ENCODE data around the gene MUSTN1. TPM values are rescaled to one million over a fixed set of nuclear protein-coding genes. Genes with fewer than 3 reads are reported as not detected.

The MUSTN1 gene
- total and polyA plus RNA-seq, 2 of the 13 experiments (the other 11 are each of a cell fraction or from before 2014, with no cell fraction given) = 0.84 to 1.4 TPM

DNA sequence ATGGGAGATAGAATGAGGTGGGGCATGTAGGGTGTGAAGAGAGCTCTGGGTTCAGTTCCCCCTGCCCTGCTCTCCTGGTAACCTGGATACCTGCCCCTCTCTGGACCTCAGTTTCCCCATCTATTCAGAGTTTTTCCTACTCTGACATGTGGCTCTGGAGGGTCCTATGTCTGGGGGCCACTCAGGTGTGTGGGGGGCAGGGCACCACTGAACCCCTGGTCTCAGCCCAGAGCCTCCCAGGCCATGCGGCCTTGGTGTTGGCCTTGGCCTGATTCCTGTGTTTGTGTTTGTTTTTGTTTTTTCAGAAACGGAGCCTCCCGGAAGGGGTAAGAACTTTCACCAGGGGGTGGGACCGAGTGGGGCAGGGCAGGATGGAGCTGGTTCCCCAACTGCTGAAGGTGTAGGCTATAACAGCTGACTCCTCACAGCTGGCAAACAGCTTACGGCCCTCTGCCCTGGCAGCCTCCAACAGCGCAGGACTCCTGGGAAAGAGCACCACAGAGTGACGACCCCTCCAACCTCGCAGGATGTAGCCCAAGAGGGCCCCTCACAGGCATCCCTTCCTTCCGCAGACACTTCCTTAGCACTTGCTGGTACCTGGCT lies 39.4 kb downstream of the MUSTN1 start (continued):
- TF ChIP-seq ZNF724P (CRISPR knock-in tag; IDR thresholded peaks at IDR 0.05; ENCODE audit: borderline replicate concordance) (peak; percentile 61; the same call in 1 of the 2 replicates), TBX2 (CRISPR knock-in tag; IDR thresholded peaks at IDR 0.05; ENCODE audit: borderline replicate concordance) (peak; percentile 74; the same call in 1 of the 2 replicates), ZNF33B (CRISPR knock-in tag; IDR thresholded peaks at IDR 0.05) (no peak), TCF7 (IDR thresholded peaks at IDR 0.05; ENCODE audit: low read depth) (no peak; the same call in 1 of the 2 replicates), EZH2 (conservative IDR thresholded peaks at IDR 0.05; ENCODE audit: low read depth, low read length) (no peak), NAIF1 (CRISPR knock-in tag; IDR thresholded peaks at IDR 0.05; ENCODE audit: borderline replicate concordance) (no peak), CREM (IDR thresholded peaks at IDR 0.05) (peak; percentile 72; the same call in 1 of the 2 replicates), CREM (CRISPR knock-in tag; IDR thresholded peaks at IDR 0.05) (no peak), NCOA2 (CRISPR knock-in tag; IDR thresholded peaks at IDR 0.05) (peak; percentile 91), MEF2D (CRISPR knock-in tag; IDR thresholded peaks at IDR 0.05) (peak; percentile 58; the same call in 1 of the 2 replicates), MXI1 (IDR thresholded peaks at IDR 0.05; ENCODE audit: borderline replicate concordance, low read depth, low read length) (peak; percentile 44; the same call in 1 of the 3 replicates), CAMTA2 (CRISPR knock-in tag; IDR thresholded peaks at IDR 0.05; ENCODE audit: borderline replicate concordance) (no peak), DNMT3B (CRISPR knock-in tag; conservative IDR thresholded peaks at IDR 0.05) (no peak), ZNF850 (CRISPR knock-in tag; conservative IDR thresholded peaks at IDR 0.05) (no peak), KLF9 (CRISPR knock-in tag; IDR thresholded peaks at IDR 0.05; ENCODE audit: low read depth) (peak; percentile 55; the same call in 1 of the 2 replicates), MZF1 (CRISPR knock-in tag; IDR thresholded peaks at IDR 0.05; ENCODE audit: borderline replicate concordance) (no peak), KDM3A (CRISPR knock-in tag; IDR thresholded peaks at IDR 0.05; ENCODE audit: low read depth) (0 out of 2 replicates have a peak, but pooled peaks have one; percentile 69)
- TF ChIP-seq, protein P1, sequence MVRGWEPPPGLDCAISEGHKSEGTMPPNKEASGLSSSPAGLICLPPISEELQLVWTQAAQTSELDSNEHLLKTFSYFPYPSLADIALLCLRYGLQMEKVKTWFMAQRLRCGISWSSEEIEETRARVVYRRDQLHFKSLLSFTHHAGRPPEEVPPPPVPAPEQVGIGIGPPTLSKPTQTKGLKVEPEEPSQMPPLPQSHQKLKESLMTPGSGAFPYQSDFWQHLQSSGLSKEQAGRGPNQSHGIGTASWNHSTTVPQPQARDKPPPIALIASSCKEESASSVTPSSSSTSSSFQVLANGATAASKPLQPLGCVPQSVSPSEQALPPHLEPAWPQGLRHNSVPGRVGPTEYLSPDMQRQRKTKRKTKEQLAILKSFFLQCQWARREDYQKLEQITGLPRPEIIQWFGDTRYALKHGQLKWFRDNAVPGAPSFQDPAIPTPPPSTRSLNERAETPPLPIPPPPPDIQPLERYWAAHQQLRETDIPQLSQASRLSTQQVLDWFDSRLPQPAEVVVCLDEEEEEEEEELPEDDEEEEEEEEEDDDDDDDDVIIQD (CRISPR knock-in tag; IDR thresholded peaks at IDR 0.05; ENCODE audit: low read depth) = peak; percentile 69
- TF ChIP-seq, protein P2, sequence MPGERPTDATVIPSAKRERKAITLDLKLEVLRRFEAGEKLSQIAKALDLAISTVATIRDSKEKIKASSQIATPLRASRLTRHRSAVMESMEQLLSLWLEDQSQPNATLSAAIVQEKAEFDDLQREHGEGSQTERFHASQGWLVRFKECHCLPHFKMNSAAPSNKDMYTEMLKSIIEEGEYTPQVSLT (CRISPR knock-in tag; IDR thresholded peaks at IDR 0.05; ENCODE audit: borderline replicate concordance, low read depth) = no peak
- TF ChIP-seq, protein P3, sequence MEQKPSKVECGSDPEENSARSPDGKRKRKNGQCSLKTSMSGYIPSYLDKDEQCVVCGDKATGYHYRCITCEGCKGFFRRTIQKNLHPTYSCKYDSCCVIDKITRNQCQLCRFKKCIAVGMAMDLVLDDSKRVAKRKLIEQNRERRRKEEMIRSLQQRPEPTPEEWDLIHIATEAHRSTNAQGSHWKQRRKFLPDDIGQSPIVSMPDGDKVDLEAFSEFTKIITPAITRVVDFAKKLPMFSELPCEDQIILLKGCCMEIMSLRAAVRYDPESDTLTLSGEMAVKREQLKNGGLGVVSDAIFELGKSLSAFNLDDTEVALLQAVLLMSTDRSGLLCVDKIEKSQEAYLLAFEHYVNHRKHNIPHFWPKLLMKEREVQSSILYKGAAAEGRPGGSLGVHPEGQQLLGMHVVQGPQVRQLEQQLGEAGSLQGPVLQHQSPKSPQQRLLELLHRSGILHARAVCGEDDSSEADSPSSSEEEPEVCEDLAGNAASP (CRISPR knock-in tag; IDR thresholded peaks at IDR 0.05; ENCODE audit: borderline replicate concordance) = peak; percentile 88
- TF ChIP-seq, protein P4, sequence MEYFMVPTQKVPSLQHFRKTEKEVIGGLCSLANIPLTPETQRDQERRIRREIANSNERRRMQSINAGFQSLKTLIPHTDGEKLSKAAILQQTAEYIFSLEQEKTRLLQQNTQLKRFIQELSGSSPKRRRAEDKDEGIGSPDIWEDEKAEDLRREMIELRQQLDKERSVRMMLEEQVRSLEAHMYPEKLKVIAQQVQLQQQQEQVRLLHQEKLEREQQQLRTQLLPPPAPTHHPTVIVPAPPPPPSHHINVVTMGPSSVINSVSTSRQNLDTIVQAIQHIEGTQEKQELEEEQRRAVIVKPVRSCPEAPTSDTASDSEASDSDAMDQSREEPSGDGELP (IDR thresholded peaks at IDR 0.05; ENCODE audit: borderline replicate concordance, low read depth) = peak; percentile 97
- TF ChIP-seq, protein P5, sequence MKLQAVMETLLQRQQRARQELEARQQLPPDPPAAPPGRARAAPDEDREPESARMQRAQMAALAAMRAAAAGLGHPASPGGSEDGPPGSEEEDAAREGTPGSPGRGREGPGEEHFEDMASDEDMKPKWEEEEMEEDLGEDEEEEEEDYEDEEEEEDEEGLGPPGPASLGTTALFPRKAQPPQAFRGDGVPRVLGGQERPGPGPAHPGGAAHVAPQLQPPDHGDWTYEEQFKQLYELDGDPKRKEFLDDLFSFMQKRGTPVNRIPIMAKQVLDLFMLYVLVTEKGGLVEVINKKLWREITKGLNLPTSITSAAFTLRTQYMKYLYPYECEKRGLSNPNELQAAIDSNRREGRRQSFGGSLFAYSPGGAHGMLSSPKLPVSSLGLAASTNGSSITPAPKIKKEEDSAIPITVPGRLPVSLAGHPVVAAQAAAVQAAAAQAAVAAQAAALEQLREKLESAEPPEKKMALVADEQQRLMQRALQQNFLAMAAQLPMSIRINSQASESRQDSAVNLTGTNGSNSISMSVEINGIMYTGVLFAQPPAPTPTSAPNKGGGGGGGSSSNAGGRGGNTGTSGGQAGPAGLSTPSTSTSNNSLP (IDR thresholded peaks at IDR 0.05; ENCODE audit: low read depth, low read length) = no peak
